ENCODE results near the gene PAM16.
"Not testable (repeated sequence)": the region's sequence is repeated elsewhere in the genome, so short reads cannot be mapped to it uniquely, and the experiment has no call there.

PAM16 gene

DNA sequence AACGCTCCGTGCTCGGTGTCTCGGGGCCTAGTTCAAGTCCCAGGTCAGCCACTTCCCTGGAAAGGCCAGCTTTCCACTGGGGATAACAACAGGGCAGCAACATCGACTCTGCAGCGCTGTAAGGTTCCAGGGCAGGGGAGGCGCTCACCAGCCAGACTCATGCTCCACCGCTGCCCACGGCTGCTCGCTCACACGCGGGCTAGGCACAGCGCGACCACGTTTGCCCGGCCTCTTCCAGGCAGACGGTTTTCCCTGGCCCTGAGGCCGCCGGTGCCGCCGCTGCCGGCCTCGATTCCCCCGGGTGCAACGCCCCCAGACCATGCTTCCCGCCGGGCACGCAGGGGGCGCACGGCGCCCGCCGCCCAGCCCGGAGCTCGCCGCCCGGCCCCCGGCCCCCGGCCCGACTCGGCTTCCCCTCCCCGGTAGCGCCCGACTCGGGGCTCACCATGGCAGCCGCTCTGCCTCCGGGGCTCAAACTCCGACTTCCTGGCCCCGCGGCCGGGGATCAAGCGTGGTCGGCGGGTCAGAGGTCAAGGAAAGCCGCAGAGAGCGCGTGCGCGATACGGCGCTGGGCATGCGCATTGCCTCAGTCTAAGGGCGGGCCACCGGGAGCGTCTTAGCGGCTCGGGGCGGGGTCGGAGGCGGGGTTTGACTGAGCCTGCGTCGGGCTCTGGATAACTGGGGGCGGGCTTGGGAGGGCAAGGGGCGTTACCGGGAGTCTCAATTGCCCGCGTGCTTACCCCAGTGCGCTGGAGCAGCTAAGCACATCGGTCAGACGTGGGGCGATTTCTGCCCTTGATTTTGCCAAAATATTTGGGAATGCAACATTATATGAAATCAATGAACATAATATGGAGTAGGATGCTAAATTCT lies at the start of gene PAM16:
Gene PAM16, minus strand, starts transcription at position 535 of the 873 bp plus-strand sequence. Its CDS starts 87 bp downstream, at position 448.
- TF ChIP-seq, protein P1, sequence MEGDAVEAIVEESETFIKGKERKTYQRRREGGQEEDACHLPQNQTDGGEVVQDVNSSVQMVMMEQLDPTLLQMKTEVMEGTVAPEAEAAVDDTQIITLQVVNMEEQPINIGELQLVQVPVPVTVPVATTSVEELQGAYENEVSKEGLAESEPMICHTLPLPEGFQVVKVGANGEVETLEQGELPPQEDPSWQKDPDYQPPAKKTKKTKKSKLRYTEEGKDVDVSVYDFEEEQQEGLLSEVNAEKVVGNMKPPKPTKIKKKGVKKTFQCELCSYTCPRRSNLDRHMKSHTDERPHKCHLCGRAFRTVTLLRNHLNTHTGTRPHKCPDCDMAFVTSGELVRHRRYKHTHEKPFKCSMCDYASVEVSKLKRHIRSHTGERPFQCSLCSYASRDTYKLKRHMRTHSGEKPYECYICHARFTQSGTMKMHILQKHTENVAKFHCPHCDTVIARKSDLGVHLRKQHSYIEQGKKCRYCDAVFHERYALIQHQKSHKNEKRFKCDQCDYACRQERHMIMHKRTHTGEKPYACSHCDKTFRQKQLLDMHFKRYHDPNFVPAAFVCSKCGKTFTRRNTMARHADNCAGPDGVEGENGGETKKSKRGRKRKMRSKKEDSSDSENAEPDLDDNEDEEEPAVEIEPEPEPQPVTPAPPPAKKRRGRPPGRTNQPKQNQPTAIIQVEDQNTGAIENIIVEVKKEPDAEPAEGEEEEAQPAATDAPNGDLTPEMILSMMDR (IDR thresholded peaks at IDR 0.05; ENCODE audit: low read depth, low read length): no peak
- peak; percentile 95 for DNase-seq (ENCODE audit: low read depth, low spot score)
- peak within 1 kb of the TSS; percentile 74 for H3K4me3 ChIP-seq (ENCODE audit: low read depth, low read length)
- in situ Hi-C loops (cut with HindIII; ENCODE audit: low sequenced_read_pairs): no loop called here

DNA sequence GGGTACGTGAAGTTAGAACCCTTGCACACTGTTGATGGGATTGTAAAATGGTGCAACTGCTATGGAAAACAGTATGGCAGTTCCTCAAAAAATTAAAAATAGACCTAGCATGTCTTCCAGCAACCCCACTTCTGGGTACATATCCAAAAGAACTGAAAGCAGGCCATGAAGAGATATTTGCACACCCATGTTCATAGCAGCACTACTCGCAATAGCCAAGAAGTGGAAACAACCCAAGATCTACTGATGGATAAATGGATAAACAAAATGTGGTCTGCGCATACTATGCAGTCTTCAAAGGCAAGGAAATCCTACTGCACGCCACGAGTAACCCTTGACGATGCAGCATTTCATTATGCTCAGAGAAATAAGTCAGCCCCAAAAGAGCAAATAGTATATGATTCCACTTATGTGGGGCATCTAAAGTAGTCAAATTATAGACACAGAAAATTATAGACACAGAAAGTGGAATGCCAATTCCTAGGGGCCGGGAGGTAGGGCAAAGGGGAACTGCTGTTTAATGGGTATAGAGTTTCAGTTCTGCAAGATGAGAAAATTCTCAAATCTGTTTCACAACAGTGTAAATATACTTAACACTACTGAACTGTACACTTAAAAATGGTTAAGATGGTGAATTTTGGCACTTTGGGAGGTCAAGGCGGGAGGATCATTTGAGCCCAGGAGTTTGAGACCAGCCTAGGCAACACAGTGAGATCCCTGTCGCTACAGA lies 48.0 kb upstream of the PAM16 start:
- TF ChIP-seq, protein P1 (IDR thresholded peaks at IDR 0.05; ENCODE audit: low read depth, low read length): no peak

DNA sequence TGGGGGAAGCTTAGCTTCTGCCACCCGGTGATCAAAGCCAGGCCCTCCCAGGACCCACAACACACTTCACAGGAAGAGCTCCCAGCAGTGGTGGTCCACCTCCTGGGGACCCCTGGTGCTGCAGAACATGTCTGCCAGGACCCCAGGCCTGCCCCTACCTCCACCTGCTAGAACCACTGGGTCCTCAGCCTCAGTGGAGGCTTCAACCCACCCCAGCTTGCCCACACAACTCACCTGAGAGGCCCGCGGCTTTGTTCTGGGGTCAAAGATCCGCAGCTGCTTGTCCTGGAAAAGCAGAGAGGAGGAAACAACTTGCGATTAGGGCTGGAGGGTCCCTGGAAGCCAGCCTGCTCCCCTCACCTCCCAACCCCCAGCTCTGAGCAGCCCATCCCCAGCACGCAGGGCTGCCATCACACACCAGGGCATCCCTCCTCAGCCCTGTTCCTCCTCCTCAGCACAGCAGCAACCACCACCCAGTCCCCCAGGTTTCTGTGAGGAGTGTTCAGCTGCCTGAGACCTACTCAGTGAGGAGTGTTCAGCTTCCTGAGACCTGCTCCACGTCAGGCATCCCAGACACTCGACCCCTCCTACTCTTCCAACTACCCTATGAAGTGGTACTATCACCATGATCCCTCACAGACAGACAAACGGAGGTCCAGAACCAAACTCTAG lies 44.1 kb upstream of the PAM16 start:
- in situ Hi-C loops (cut with HindIII; ENCODE audit: low sequenced_read_pairs): no loop called here
- TF ChIP-seq, protein P1 (IDR thresholded peaks at IDR 0.05; ENCODE audit: low read depth, low read length): no peak
- no peak overlapping the region for H3K4me3 ChIP-seq (ENCODE audit: low read depth, low read length)
- no peak for DNase-seq (ENCODE audit: low read depth, low spot score)

More for the DNA sequence above, 48.0 kb upstream of the PAM16 start:
- in situ Hi-C loops (cut with HindIII; ENCODE audit: low sequenced_read_pairs): no loop called here
- H3K4me3 ChIP-seq (ENCODE audit: low read depth, low read length): no peak overlapping the region
- DNase-seq (ENCODE audit: low read depth, low spot score): no peak

DNA sequence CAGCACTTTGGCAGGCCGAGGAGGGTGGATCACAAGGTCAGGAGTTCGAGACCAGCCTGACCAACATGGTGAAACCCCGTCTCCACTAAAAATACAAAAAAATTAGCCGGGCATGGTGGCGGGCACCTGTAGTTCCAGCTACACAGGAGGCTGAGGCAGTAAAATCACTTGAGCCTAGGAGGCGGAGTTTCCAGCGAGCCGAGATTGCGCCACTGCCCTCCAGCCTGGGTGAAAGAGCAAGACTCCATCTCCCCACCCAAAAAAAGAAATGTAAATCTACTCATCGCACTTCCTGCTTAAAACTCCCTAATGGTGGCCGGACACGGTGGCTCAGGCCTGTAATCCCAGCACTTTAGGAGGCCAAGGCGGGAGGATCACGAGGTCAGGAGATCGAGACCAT lies 42.7 kb upstream of the PAM16 start:
- H3K4me3 ChIP-seq (ENCODE audit: low read depth, low read length); in situ Hi-C loops (cut with HindIII; ENCODE audit: low sequenced_read_pairs); DNase-seq (ENCODE audit: low read depth, low spot score): not testable (repeated sequence)

DNA sequence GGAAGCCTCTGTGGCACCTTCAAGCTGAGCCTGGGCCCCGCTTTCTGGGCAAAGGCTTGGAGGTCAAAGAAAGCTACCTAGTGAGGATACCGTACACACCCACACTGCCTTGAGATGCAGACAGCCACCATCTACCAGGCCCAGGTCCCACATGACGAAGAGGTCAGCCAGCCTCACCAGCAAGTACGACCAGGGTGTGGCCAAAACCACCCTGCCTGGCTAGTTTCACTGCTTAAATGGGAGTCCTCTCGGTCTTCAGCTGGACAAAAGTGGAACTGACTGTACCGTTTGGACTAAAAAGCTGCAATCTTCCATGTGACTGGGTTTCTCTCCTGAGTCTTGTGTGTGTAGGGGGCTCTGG lies 42.1 kb upstream of the PAM16 start:
- DNase-seq (ENCODE audit: low read depth, low spot score): no peak
- no peak overlapping the region for H3K4me3 ChIP-seq (ENCODE audit: low read depth, low read length)
- TF ChIP-seq, protein P1 (IDR thresholded peaks at IDR 0.05; ENCODE audit: low read depth, low read length): no peak
- in situ Hi-C loops (cut with HindIII; ENCODE audit: low sequenced_read_pairs): no loop called here

DNA sequence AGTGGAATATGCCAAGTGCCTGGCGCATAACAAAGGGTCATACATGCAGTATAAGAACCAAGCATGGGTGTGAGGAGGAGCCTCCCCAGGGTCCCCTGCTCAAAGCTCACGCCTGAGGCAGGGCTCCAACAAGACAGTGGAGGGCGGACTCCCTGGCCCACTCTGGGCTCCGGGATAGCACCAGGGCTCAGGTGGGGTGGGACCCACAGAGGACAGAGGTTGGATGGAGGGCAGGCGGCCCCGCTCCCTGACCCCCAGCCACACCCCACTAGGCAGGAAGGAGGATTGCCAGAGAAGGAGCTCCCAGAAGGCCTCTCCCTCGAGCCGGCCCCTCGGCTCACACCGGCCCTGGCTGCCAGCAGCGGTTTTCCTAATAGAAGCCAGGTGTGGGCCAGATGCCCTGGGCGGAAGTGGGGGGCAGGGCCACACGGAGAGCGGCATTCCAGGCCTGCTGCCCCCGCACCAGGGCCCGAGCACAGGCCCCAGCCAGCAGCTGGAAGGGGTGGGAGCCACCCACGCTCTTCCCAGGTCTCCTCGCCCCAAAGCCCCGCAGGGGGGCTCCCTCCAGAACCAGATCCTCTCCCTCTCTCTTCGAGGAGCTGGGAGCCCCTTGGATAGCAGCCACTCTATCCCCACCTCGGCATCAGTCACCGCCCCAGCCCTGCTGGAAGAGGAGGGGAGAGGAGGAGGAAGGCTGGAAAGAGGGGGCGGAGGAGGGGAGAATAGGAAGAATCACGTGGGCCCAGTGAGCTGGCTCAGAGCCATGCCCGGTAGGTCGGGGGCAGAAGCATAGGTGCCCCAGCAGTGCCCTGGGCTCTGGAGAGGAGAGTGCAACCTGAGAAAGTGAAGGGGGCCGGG lies 41.5 kb upstream of the PAM16 start:
- in situ Hi-C loops (cut with HindIII; ENCODE audit: low sequenced_read_pairs): no loop called here
- peak; percentile 63 for DNase-seq (ENCODE audit: low read depth, low spot score)
- no peak overlapping the region for H3K4me3 ChIP-seq (ENCODE audit: low read depth, low read length)
- TF ChIP-seq, protein P1 (IDR thresholded peaks at IDR 0.05; ENCODE audit: low read depth, low read length): no peak

Data from astrocyte of the spinal cord (primary cell).